CD4-positive, alpha-beta memory T cell (primary cell): ENCODE results near the gene OPRL1. TPM values are rescaled to one million over a fixed set of nuclear protein-coding genes. Genes with fewer than 3 reads are reported as not detected.

Experiments
- CTCF ChIA-PET: fragments of 350-600 bp; sonication (Branson Sonifier 250); formaldehyde crosslinking; loops from one replicate; lab custom pipeline; 2021; ENCODE audit warnings: inconsistent platforms; ENCODE audit not compliant: partially characterized antibody; lab: Charles Lee
- POLR2A ChIA-PET: fragments of 350-600 bp; sonication (Branson Sonifier 250); formaldehyde crosslinking; loops from one replicate; lab custom pipeline; 2021; ENCODE audit not compliant: partially characterized antibody; lab: Charles Lee
- DNase-seq, 5 donors: peaks; one replicate each; pipeline versions ENCODE4 v3.0.0 to v3.0.0-alpha.2; 2020 to 2022; ENCODE audit warnings: mixed read lengths in 1 of 5
- H3K27ac ChIP-seq: one replicate; pipeline ENCODE4 v1.7.0; 2013; ENCODE audit warnings: low read depth, low read length
- H3K27me3 ChIP-seq: 2 replicates; pipeline ENCODE4 v1.7.0; 2013; ENCODE audit warnings: mild to moderate bottlenecking, low read length, moderate library complexity; ENCODE audit not compliant: insufficient read depth
- H3K36me3 ChIP-seq: 2 replicates; pipeline ENCODE4 v1.7.0; 2013; ENCODE audit warnings: mild to moderate bottlenecking, low read length, moderate library complexity; ENCODE audit not compliant: insufficient read depth
- H3K4me1 ChIP-seq: 2 replicates; pipeline ENCODE4 v1.7.0; 2013; ENCODE audit warnings: mild to moderate bottlenecking, low read length, moderate library complexity; ENCODE audit not compliant: insufficient read depth
- H3K4me3 ChIP-seq, 2 donors: one replicate each; pipeline ENCODE4 v1.7.0; 2013; ENCODE audit warnings: low read length in 2 of 2, mild to moderate bottlenecking in 1 of 2
- H3K9me3 ChIP-seq, 2 donors: one replicate each; pipeline ENCODE4 v1.7.0; 2013; ENCODE audit warnings: low read length in 2 of 2, control low read depth in 1 of 2; ENCODE audit not compliant: control insufficient read depth in 1 of 2
- H3K27ac Mint-ChIP-seq, 7 donors: one replicate each; pipeline ENCODE4 v1.8.0; 2020 to 2021; ENCODE audit warnings: mixed read lengths in 7 of 7, mild to moderate bottlenecking in 6 of 7, inconsistent platforms in 3 of 7, moderate library complexity in 3 of 7
- H3K27me3 Mint-ChIP-seq, 2 donors: one replicate each; pipeline ENCODE4 v1.8.0; 2020 to 2021; ENCODE audit warnings: mixed read lengths in 2 of 2
- H3K36me3 Mint-ChIP-seq, 2 donors: one replicate each; pipeline ENCODE4 v1.8.0; 2020 to 2021; ENCODE audit warnings: mixed read lengths in 2 of 2, inconsistent platforms in 1 of 2, mild to moderate bottlenecking in 1 of 2
- H3K4me1 Mint-ChIP-seq, 4 donors: one replicate each; pipeline ENCODE4 v1.8.0; 2020 to 2021; ENCODE audit warnings: mixed read lengths in 4 of 4, mild to moderate bottlenecking in 1 of 4
- H3K4me3 Mint-ChIP-seq, 8 donors: one replicate each; pipeline ENCODE4 v1.8.0; 2020 to 2021; ENCODE audit warnings: mixed read lengths in 8 of 8, mild to moderate bottlenecking in 7 of 8, moderate library complexity in 6 of 8, inconsistent platforms in 3 of 8
- H3K9me3 Mint-ChIP-seq, 8 donors: one replicate each; pipeline ENCODE4 v1.8.0; 2020 to 2021; ENCODE audit warnings: mixed read lengths in 8 of 8, mild to moderate bottlenecking in 5 of 8, inconsistent platforms in 3 of 8, moderate library complexity in 1 of 8
- intact Hi-C: fragments of 100-400 bp; cut with micrococcal nuclease; formaldehyde crosslinking; loops from one replicate; pipeline ENCODE4 v1.15.1; 2023
- polyA plus RNA-seq, 2 donors: library from polyadenylated mRNA; unstranded; fragments of 300-500 nt; fragmentation: Illumina TruSeq; gene quantifications; one replicate each; pipeline ENCODE4 v1.2.3, GENCODE V29; 2021
- total RNA-seq, 2 experiments: library from RNA; stranded (reverse); gene quantifications; one replicate each; pipeline ENCODE4 v1.2.3, GENCODE V29; 2021

The OPRL1 gene
- total and polyA plus RNA-seq, 4 experiments from 2014 or later, result 0.68 to 1.1 (median 0.97) TPM

GRCh38 chr20:64101731-64102621, 22.1 kb downstream of the OPRL1 start:
- peak overlapping the region in 4 of 8 donors; percentile 44 to 60 (median 49) for H3K4me3 Mint-ChIP-seq
- peaks cover 0 to 10% (median 7%) of the 10 kb centered on the region in 4 donors for H3K4me1 Mint-ChIP-seq
- no peaks in the 10 kb centered on the region for H3K9me3 ChIP-seq
- H3K36me3 Mint-ChIP-seq, result peaks cover 0 to under 1% of the 10 kb centered on the region in 2 donors
- ChIA-PET POLR2A (no interaction called here), CTCF (interaction anchor here (0.8 to 1.4 kb wide), 5 partner anchors 9 to 20 kb away, joined by 3 to 4 read pairs (median 3); partner anchors contain the start of gene LKAAEAR1)
- intact Hi-C loops, result loop anchor here (2.0 kb wide), 1 partner anchor 19 kb away; no protein-coding TSS in a partner anchor
- peak overlapping the region in 2 of 7 donors; percentile 47 to 51 for H3K27ac Mint-ChIP-seq
- no peak overlapping the region for H3K4me3 ChIP-seq
- no peaks in the 10 kb centered on the region for H3K9me3 Mint-ChIP-seq
- H3K36me3 ChIP-seq, result no peaks in the 10 kb centered on the region
- H3K4me1 ChIP-seq, result peaks cover 20% of the 10 kb centered on the region
- peaks cover 12 to 15% of the 10 kb centered on the region in 2 donors for H3K27me3 Mint-ChIP-seq
- H3K27me3 ChIP-seq, result peaks cover 11% of the 10 kb centered on the region
- DNase-seq, result peak in 4 of 5 donors; percentile 50 to 64 (median 55)
- H3K27ac ChIP-seq, result no peak overlapping the region

- ChIA-PET POLR2A (no interaction called here), CTCF (no interaction called here)
- Histone ChIP-seq H3K9me3 (no peaks in the 10 kb centered on the region), H3K4me1 (peaks cover 20% of the 10 kb centered on the region), H3K4me3 (no peak overlapping the region), H3K27ac (no peak overlapping the region), H3K36me3 (no peaks in the 10 kb centered on the region), H3K27me3 (peaks cover 11% of the 10 kb centered on the region)
- H3K4me1 Mint-ChIP-seq, result peaks cover 0 to 10% (median 7%) of the 10 kb centered on the region in 4 donors
- H3K27me3 Mint-ChIP-seq, result peaks cover 12 to 15% of the 10 kb centered on the region in 2 donors
- H3K27ac Mint-ChIP-seq, result no peak overlapping the region
- DNase-seq, result no peak
- H3K4me3 Mint-ChIP-seq, result peak overlapping the region in 4 of 8 donors; percentile 44 to 64 (median 55)
- intact Hi-C loops, result loop anchor here (2.0 kb wide), 1 partner anchor 18 kb away; no protein-coding TSS in a partner anchor
- H3K36me3 Mint-ChIP-seq, result no peaks in the 10 kb centered on the region
- H3K9me3 Mint-ChIP-seq, result no peaks in the 10 kb centered on the region
These were observed 22.9 kb downstream of the OPRL1 start for GRCh38 chr20:64102647-64103354.

GRCh38 chr20:64103871-64104666, 24.2 kb downstream of the OPRL1 start:
- POLR2A ChIA-PET, result no interaction called here
- Mint-ChIP-seq H3K4me1 (peaks cover 2 to 10% (median 7%) of the 10 kb centered on the region in 4 donors), H3K27ac (no peak overlapping the region), H3K4me3 (peak overlapping the region in 1 of 8 donors; percentile 15), H3K9me3 (no peaks in the 10 kb centered on the region), H3K36me3 (no peaks in the 10 kb centered on the region), H3K27me3 (peaks cover 12 to 15% of the 10 kb centered on the region in 2 donors)
- Histone ChIP-seq H3K27me3 (peaks cover 11% of the 10 kb centered on the region), H3K9me3 (no peaks in the 10 kb centered on the region), H3K4me1 (peaks cover 20% of the 10 kb centered on the region), H3K27ac (no peak overlapping the region), H3K4me3 (no peak overlapping the region), H3K36me3 (no peaks in the 10 kb centered on the region)
- no peak for DNase-seq
- CTCF ChIA-PET, result no interaction called here
- intact Hi-C loops, result loop anchor here (2.0 kb wide), 1 partner anchor 17 kb away; no protein-coding TSS in a partner anchor

GRCh38 chr20:64104667-64105451, 25.0 kb downstream of the OPRL1 start:
- Mint-ChIP-seq H3K36me3 (no peaks in the 10 kb centered on the region), H3K27ac (no peak overlapping the region), H3K4me1 (peaks cover 2 to 10% (median 7%) of the 10 kb centered on the region in 4 donors), H3K4me3 (no peak overlapping the region), H3K9me3 (no peaks in the 10 kb centered on the region), H3K27me3 (peaks cover 12 to 15% of the 10 kb centered on the region in 2 donors)
- peak in 1 of 5 donors; percentile 10 for DNase-seq
- H3K9me3 ChIP-seq, result no peaks in the 10 kb centered on the region
- ChIA-PET POLR2A (no interaction called here), CTCF (no interaction called here)
- H3K4me3 ChIP-seq, result no peak overlapping the region
- no peak overlapping the region for H3K27ac ChIP-seq
- peaks cover 17% of the 10 kb centered on the region for H3K4me1 ChIP-seq
- intact Hi-C loops, result no loop called here
- no peaks in the 10 kb centered on the region for H3K36me3 ChIP-seq
- peaks cover 11% of the 10 kb centered on the region for H3K27me3 ChIP-seq

- Histone ChIP-seq H3K36me3 (no peaks in the 10 kb centered on the region), H3K4me3 (no peak overlapping the region), H3K9me3 (no peaks in the 10 kb centered on the region), H3K27ac (no peak overlapping the region), H3K4me1 (peaks cover 6% of the 10 kb centered on the region), H3K27me3 (peaks cover 10% of the 10 kb centered on the region)
- intact Hi-C loops, result no loop called here
- Mint-ChIP-seq H3K4me1 (peaks cover 2 to 10% (median 5%) of the 10 kb centered on the region in 4 donors), H3K9me3 (no peaks in the 10 kb centered on the region), H3K27ac (no peak overlapping the region), H3K27me3 (peaks cover 12 to 14% of the 10 kb centered on the region in 2 donors), H3K4me3 (no peak overlapping the region), H3K36me3 (no peaks in the 10 kb centered on the region)
- no peak for DNase-seq
- CTCF ChIA-PET, result no interaction called here
- POLR2A ChIA-PET, result no interaction called here
These were observed 26.1 kb downstream of the OPRL1 start for GRCh38 chr20:64105846-64106434.

GRCh38 chr20:64106435-64106961, 26.6 kb downstream of the OPRL1 start:
- Mint-ChIP-seq H3K36me3 (no peaks in the 10 kb centered on the region), H3K9me3 (no peaks in the 10 kb centered on the region), H3K4me1 (peaks cover 2 to 6% (median 4%) of the 10 kb centered on the region in 4 donors), H3K4me3 (no peak overlapping the region), H3K27me3 (peaks cover 9 to 10% of the 10 kb centered on the region in 2 donors), H3K27ac (peak overlapping the region in 1 of 7 donors; percentile 42)
- peaks cover 4% of the 10 kb centered on the region for H3K27me3 ChIP-seq
- no peak overlapping the region for H3K4me3 ChIP-seq
- intact Hi-C loops, result no loop called here
- H3K36me3 ChIP-seq, result no peaks in the 10 kb centered on the region
- H3K27ac ChIP-seq, result no peak overlapping the region
- no peak for DNase-seq
- no peaks in the 10 kb centered on the region for H3K9me3 ChIP-seq
- CTCF ChIA-PET, result no interaction called here
- POLR2A ChIA-PET, result no interaction called here
- H3K4me1 ChIP-seq, result peaks cover 4% of the 10 kb centered on the region
